Right forelimb (tissue), 1 donor: ENCODE results near the gene CBARP.

Experiments used
- DNase-seq: peaks from one replicate; pipeline ENCODE4 v3.0.0-alpha.2; 2018

Gene CBARP

DNA sequence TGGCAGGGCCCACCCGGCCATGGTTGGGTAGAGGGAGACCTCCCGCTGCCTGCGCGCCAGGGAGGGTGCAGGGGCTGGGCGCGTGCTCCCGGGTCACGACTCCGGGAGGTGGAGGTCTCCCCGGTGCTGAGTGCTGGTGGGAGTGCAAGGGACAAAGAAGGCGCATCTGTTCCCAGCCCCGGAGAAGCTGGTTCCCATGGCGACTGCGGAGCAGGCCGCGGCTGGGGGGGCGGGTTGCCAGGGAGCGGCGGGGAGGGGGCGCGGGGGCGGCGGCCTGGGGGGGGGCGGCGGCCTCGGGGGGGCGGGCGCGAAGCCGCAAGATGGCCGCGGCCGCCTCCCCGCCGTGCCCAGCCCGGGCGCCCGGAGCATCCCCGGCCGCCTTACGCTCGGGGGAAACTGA, 1.2 kb downstream of the CBARP start:
- DNase-seq: no peak

DNA sequence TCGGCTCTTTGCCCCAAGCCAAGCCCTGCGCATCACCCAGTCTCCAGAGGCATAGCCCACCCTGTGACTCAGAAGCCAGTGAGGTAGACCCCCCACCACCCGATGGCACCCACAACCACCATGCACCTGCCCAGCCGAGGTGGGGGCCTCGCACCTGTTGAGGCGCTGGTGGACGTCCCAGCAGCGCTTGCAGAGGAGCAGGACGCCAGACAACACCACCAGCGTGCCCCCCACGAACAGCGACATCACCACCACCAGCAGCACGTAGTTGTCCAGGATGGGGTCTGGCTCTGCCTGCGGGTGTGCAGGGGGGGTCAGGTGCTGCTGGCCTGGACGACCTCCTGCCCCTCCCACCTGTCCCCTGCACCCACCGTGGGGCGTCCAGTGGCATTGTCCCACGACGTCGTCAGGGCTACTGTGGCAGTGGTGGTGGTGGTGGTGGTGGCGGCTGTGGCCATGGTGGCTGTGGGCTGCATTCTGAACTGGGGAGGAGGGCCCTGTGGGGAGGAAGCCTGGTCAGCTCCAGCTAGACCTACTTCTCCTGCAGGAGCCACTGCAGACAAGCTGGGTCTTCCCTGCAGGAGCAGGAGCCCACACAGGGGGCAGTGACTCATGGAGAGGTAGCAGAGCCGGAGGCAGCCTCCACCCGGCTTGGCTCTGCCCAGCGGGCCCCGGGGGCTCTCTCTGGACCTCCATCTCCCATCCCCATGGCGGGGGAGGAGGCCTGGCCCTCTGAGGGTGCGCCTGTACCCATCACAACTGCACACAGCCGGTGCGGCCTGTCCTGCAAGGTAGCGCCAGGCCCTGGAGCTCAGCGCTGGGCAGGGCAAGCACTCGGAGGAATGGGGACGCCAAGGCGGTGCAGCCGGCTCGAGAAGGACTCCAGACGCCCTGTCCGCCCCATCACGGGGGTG, 1.9 kb downstream of the CBARP start:
- DNase-seq: no peak

GRCh38 chr19:1234955-1235380, 2.8 kb downstream of the CBARP start:
- no peak for DNase-seq

- DNase-seq: no peak
Measured at GRCh38 chr19:1234051-1234954, 3.5 kb downstream of the CBARP start.

DNA sequence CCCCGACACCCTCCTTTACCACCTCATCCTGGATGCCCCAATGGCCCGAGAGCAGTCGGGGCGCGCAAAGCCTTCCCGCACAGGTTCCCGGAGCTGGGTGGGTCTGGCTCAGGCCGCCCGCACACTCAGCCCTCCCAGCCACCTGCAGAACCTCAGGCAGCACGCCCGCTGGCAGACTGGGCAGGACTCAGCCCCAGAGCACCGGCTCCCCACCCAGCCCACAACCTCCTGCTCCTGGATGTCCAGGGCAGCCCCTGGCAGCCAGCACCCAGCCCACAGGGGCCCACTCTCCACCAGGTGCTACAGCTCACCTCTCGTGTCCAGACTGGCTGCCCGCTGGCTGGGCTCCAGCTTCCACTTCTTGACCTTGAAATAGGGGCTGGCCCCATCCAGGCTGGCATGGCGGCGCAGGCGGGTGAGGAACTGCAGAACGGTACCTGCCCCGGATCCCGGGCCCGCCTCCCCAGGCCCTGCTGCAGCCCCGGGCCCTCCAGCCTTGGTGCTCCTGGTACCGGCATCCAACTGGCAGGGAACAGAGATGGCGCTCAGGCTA, 4.6 kb downstream of the CBARP start:
- DNase-seq: no peak

- DNase-seq: no peak
Measured at GRCh38 chr19:1232652-1233072, 5.1 kb downstream of the CBARP start.

DNA sequence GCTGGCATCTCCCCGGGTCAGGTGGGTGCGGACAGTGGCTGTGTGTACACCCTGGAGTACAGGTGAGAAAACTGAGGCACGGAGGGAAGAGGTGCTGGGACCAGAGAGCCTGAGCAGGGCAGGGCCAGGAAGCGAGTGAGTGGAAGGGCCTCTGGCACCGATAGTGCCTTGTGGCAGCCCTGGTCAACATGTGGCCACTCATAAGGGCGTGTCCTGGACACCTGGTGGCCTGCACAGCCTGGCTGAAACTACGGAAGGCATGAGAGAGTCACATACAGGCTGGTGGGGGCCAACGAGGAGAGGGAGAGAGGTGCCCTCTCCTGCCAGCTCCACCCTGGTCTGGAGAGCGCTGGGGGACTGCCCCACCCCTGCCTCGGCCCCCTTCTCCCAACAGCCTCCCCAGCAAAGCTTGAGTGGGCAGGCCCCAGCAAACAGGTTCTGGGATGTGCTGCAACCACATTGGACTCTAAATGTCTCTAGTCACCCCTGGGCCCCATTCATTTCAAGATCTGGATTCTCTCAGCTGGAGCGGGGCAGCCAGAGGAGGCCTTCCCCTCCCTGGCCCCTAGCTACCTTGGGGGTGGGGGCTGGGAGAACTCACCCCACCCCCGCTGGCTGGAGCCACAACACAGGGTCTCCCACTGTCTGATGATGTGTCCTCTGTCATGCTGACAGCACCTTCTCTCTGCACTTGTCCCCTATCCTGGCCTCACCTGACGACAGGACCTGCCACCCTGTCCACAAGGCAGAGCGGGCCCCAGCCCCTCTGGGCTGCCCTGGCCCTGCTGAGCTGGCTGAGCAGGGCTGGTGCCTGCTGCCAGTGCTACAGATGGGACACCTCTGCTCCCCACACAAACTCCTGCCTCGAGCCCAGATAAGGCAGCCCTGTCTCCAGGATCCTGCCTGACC, 5.8 kb downstream of the CBARP start:
- DNase-seq: no peak

- no peak for DNase-seq
Measured at GRCh38 chr19:1230783-1231489, 6.9 kb downstream of the CBARP start.

GRCh38 chr19:1229924-1230782, 7.7 kb downstream of the CBARP start:
- DNase-seq: no peak

DNA sequence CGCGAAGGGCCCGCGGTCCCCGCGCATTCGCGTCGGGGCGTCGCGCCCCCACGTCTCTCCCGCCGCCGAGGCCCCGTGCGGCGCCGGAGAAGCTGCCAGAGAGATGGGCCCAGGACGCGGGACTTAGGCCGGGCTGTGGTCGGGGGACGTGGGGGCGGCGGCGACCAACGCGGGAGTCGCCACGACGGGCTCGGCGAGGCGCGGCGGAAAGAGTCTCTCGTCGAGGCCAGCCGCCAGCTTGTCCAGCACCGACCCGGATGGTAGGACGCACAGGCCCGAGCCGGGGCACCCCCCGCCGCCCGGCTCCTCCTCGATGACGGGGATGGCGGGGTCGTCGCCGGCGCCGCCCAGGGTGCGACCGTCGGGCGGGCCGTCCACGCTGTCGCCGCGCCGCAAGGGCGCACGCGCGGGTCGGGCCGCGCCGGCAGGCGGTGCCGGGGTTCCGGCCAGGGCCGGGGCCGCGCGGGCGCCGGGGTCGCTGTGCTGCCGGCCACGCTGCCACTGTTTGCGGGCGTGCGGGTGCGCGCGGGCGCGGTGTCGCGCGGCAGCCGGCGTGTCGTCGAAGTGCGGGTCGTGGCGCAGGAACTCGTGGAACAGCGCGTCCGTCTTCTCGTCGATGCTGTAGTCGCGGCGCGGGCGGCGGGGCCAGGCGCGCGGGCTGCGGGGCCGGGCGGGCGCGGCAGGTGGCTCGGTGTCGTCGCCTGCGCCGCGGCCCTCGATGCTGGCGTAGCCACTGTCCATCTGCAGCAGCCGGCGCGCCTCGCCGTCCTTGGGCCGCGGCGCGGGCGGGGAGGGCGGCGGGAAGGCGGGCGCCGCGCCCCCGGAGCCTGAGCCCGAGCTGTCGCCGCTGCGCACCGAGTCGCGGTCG, 8.5 kb downstream of the CBARP start:
- no peak for DNase-seq

- no peak for DNase-seq
Measured at GRCh38 chr19:1228161-1228957, 9.4 kb downstream of the CBARP start.

GRCh38 chr19:1227304-1228054, 10.3 kb downstream of the CBARP start:
- DNase-seq: no peak

DNA sequence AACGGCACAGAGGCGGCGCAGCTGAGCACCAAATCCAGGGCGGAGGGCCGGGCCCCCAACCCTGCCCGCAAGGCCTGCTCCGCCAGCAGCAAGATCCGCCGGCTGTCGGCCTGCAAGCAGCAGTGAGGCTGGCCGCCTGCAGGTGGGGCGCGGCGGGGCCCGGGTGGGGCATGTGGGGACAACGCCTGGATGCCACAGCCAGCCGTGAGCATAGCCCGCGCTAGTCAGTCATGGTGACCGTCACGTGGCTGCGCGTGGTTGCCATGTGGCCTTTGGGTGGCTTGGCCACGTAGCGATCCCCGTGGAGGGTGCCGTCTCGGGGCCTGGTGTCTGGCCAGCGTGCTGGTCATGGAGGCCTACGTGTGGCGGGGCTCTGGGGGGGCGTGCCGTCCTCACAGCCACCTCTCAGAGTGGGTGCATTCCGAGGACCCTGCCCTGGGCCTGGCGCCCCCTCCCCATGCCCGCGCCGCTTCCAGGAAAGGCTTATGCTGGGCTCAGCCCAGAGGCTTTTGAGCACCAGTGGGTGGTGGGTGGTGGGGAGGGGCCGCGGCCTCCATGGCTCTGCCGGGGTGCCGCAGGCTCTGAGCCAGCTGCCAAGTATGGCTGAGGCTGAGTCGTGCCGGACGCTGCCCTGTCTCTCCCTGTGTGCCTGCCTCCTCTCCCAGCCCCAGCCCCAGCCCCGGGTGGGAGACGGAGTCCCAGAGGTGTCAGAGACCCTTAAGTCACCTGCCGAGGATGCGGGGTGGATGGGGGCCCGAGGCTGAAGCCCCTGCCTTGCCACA, 11.1 kb downstream of the CBARP start:
- DNase-seq: no peak

DNA sequence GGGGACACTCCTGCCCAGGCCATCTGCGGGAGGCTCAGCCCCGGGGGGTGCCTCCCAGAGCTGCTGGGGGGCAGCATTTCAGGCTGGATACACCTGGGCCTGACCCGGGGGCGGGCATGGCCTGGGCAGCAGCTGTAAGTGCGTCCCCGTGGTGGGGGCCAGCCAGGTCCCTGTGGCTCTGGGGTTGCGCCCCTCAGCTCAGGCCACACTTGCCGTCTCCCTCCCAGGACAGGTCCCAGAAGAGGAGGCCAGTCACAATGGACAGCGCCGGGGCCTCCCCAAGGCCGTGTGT, 11.6 kb downstream of the CBARP start:
- no peak for DNase-seq

DNA sequence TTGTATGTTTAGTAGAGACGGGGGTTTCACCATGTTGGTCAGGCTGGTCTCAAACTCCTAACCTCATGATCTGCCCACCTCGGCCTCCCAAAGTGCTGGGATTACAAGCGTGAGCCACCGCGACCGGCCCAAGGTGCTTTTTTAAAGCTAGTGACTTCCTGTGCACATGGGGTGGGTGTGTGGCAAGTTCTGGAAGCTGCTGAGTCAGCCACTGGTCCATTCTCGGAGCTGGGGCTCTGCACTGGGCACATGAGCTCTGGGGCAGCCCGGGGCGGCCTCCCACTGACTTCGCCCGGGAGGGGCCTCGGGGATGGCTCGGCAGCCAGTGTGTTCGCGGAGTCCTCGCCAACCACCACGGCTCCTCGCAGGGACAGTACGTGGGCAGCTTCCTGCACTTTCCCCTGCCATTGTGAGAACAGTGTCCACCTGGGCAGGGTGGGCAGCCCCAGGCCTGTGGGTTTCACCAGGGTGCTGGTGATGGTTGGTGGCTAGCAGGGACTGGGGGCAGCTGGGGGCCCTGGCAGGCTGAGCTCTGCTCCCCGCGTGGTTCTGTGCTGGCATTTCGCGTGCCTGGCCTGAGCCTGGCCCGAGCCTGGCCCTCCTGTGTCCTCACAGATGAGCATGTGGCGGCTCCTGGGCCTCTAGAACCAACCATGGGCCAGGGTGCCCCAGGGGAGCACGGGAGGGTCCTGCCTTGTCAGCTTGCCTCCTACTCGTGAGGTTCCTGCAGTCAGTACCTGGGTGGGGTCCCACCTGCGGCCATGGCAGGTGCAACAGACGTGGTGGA, 12.2 kb downstream of the CBARP start:
- no peak for DNase-seq

DNA sequence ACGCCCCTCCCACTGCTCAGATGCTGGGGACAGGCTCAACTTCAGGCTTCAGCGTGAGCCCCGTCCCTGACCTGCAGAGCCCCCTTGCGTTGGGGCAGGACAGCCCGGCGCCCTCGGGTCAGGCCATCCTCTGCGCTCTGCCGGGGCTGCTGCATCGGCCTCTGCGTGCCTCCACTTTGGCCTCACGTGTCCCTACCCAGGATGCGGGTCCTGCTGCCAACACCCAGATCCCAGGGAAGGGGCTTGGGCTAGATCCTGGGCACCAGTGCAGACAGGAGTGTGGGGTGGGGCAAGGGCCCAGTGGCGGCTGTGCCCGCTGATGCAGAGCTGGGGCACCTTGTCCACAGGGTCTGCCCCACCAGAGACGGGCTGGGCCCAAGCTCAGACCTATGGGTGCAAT, 13.0 kb downstream of the CBARP start:
- no peak for DNase-seq
